Fibroblast of lung (primary cell): ENCODE results near the gene PTPN22. TPM values are rescaled to one million over a fixed set of nuclear protein-coding genes. Genes with fewer than 3 reads are reported as not detected.

Experiments used
- DNase-seq, 2 donors: peaks; one replicate each; pipeline versions ENCODE4 v3.0.0 to v3.0.0-alpha.2; 2010; ENCODE audit warnings: low read depth in 2 of 2
- H2AFZ ChIP-seq: 2 replicates; pipeline ENCODE4 v1.5.1; 2012; ENCODE audit warnings: low read length, control low read depth, inconsistent platforms
- H3K27ac ChIP-seq: 2 replicates; pipeline ENCODE4 v1.5.1; 2011; ENCODE audit warnings: low read length, control low read depth; ENCODE audit not compliant: insufficient read depth
- H3K27me3 ChIP-seq: 2 replicates; pipeline ENCODE4 v1.5.1; 2011; ENCODE audit warnings: mild to moderate bottlenecking, low read length; ENCODE audit not compliant: control insufficient read depth, insufficient read depth
- H3K36me3 ChIP-seq: 2 replicates; pipeline ENCODE4 v1.5.1; 2011; ENCODE audit warnings: low read length; ENCODE audit not compliant: control insufficient read depth, insufficient read depth
- H3K4me1 ChIP-seq: 2 replicates; pipeline ENCODE4 v1.5.1; 2011; ENCODE audit warnings: low read length; ENCODE audit not compliant: control insufficient read depth, insufficient read depth; ENCODE audit errors: extremely low read depth
- H3K4me2 ChIP-seq: 2 replicates; pipeline ENCODE4 v1.5.1; 2011; ENCODE audit warnings: low read length, control low read depth; ENCODE audit not compliant: insufficient read depth; ENCODE audit errors: extremely low read depth
- H3K4me3 ChIP-seq, 4 experiments: fragments of 200-600 bp in 1 of 4; sonication (generic) in 1 of 4; replicated peaks in 1 of 4; 2 replicates each; pipeline ENCODE4 v1.5.1; 2011 to 2016; ENCODE audit warnings: low read length in 4 of 4, low read depth in 3 of 4, mild to moderate bottlenecking in 3 of 4, control low read depth in 2 of 4, inconsistent platforms in 1 of 4, mixed read lengths in 1 of 4; ENCODE audit not compliant: insufficient read depth in 1 of 4; ENCODE audit errors: control extremely low read depth in 1 of 4
- H3K79me2 ChIP-seq: 2 replicates; pipeline ENCODE4 v1.5.1; 2012; ENCODE audit warnings: mild to moderate bottlenecking, low read length, inconsistent platforms; ENCODE audit not compliant: control insufficient read depth, insufficient read depth
- H3K9ac ChIP-seq: 2 replicates; pipeline ENCODE4 v1.5.1; 2011; ENCODE audit warnings: mild to moderate bottlenecking, low read length, control low read depth; ENCODE audit not compliant: insufficient read depth
- H3K9me3 ChIP-seq: 2 replicates; pipeline ENCODE4 v1.5.1; 2012; ENCODE audit warnings: low read depth, low read length; ENCODE audit not compliant: control insufficient read depth, insufficient read depth
- H4K20me1 ChIP-seq: 2 replicates; pipeline ENCODE4 v1.5.1; 2011; ENCODE audit warnings: low read length; ENCODE audit not compliant: control insufficient read depth, insufficient read depth; ENCODE audit errors: extremely low read depth
- EZH2 ChIP-seq: IDR thresholded peaks from 2 replicates; pipeline ENCODE4 v1.5.1; 2012; ENCODE audit warnings: low read length, control low read depth, mild to moderate bottlenecking; ENCODE audit errors: missing control alignments
- polyA plus RNA-seq, 2 donors: library from polyadenylated mRNA; depleted of rRNA in 1 of 2; stranded (reverse) in 1 of 2; unstranded in 1 of 2; fragments of >200 nt; gene quantifications; 2 replicates each; pipeline ENCODE4 v1.2.1, GENCODE V29; 2011 to 2012; ENCODE audit warnings: missing spikeins in 1 of 2
- total RNA-seq: library from RNA; depleted of rRNA; stranded (reverse); fragments of >200 nt; gene quantifications from 2 replicates; pipeline ENCODE4 v1.2.1, GENCODE V29; 2014
- TF ChIP-seq, protein P1 (sequence below), 2 donors: IDR thresholded peaks in 1 of 2; conservative IDR thresholded peaks in 1 of 2; 1 replicate in 1 of 2; 2 replicates in 1 of 2; pipeline ENCODE4 v1.5.1; 2011 to 2012; ENCODE audit warnings: low read length in 2 of 2, control low read depth in 1 of 2, inconsistent platforms in 1 of 2, low read depth in 1 of 2, mild to moderate bottlenecking in 1 of 2

The PTPN22 gene
- total and polyA plus RNA-seq, 2 donors (not counting 1 experiment from before 2014, with no cell fraction given): 0.10 to 0.33 TPM

- Histone ChIP-seq H3K36me3 (peaks cover 6% of the 10 kb centered on the region), H3K9ac (no peak overlapping the region), H3K4me2 (no peak overlapping the region), H4K20me1 (no peaks in the 10 kb centered on the region), H3K79me2 (peaks cover 13% of the 10 kb centered on the region), H3K27me3 (no peaks in the 10 kb centered on the region), H3K4me1 (no peaks in the 10 kb centered on the region), H3K4me3 (no peak overlapping the region), H3K27ac (no peak overlapping the region), H2AFZ (no peak overlapping the region), H3K9me3 (no peaks in the 10 kb centered on the region)
- peak in 1 of 2 donors; percentile 24 for DNase-seq
- TF ChIP-seq, protein P1, sequence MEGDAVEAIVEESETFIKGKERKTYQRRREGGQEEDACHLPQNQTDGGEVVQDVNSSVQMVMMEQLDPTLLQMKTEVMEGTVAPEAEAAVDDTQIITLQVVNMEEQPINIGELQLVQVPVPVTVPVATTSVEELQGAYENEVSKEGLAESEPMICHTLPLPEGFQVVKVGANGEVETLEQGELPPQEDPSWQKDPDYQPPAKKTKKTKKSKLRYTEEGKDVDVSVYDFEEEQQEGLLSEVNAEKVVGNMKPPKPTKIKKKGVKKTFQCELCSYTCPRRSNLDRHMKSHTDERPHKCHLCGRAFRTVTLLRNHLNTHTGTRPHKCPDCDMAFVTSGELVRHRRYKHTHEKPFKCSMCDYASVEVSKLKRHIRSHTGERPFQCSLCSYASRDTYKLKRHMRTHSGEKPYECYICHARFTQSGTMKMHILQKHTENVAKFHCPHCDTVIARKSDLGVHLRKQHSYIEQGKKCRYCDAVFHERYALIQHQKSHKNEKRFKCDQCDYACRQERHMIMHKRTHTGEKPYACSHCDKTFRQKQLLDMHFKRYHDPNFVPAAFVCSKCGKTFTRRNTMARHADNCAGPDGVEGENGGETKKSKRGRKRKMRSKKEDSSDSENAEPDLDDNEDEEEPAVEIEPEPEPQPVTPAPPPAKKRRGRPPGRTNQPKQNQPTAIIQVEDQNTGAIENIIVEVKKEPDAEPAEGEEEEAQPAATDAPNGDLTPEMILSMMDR (conservative IDR thresholded peaks at IDR 0.05 in 1 of 2, IDR thresholded peaks at IDR 0.05 in 1 of 2; ENCODE audit: low read depth in 1 of 2, low read length in 2 of 2): no peak
- TF ChIP-seq EZH2: no peak
These were observed 27.6 kb upstream of the PTPN22 start for GRCh38 chr1:113899111-113899510.

DNA sequence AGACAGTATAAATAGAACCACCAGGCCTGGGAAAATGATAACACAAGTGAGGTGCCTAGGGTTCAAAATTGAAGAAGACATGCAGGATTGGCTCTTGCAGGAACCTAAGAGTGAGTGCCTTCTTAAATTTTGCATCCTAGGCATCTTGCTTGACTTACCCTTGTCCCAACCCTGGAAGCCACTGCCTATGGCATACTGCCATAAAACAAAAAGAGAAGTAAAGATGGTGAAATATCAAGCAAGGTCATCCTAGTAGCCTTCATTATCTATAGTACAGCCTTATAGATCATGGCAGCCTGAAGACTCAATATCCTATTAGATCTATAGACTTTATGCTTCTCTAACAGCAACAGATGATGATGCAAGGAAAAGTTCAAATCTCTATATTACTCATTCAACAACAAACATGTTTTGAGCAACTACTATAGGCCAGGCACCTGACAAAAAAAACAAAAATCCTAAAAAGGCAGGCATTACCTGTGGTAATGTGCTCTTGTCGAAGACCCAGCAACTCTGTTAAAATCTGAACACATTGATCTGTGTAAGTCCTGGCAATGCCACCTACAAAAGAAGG, 26.8 kb upstream of the PTPN22 start:
- Histone ChIP-seq H3K9me3 (no peaks in the 10 kb centered on the region), H3K27me3 (no peaks in the 10 kb centered on the region), H3K4me2 (no peak overlapping the region), H3K9ac (no peak overlapping the region), H4K20me1 (no peaks in the 10 kb centered on the region), H3K79me2 (peaks cover 5% of the 10 kb centered on the region), H3K27ac (no peak overlapping the region), H3K4me1 (no peaks in the 10 kb centered on the region), H3K36me3 (peaks cover 6% of the 10 kb centered on the region), H3K4me3 (no peak overlapping the region), H2AFZ (no peak overlapping the region)
- no peak for DNase-seq
- TF ChIP-seq, protein P1 (conservative IDR thresholded peaks at IDR 0.05 in 1 of 2, IDR thresholded peaks at IDR 0.05 in 1 of 2; ENCODE audit: low read depth in 1 of 2, low read length in 2 of 2): no peak
- no peak for TF ChIP-seq EZH2

DNA sequence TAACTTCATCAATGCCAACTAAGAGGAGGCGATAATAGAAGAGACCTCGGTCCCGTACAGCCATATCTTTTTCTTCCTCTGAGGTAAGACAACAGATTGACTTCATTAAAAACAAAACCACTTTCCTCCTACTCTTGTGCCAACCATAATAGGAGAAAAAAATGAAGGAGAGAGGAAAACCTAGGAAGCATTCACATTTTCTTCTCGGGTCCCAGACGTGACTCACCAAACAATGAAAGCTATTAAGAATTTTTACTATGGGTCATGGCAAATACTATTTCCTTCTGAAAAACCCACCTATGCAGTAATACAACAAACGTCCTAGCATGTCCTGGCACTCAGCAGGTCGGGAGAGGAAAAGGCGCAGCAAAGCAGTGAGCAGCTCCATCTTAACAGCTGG, 24.4 kb upstream of the PTPN22 start:
- DNase-seq: peak in 1 of 2 donors; percentile 79
- H3K9ac ChIP-seq: no peak overlapping the region

More for the DNA sequence above, 24.4 kb upstream of the PTPN22 start:
- Histone ChIP-seq H3K79me2 (no peaks in the 10 kb centered on the region), H3K27ac (no peak overlapping the region), H3K4me1 (no peaks in the 10 kb centered on the region), H3K4me3 (no peak overlapping the region), H4K20me1 (no peaks in the 10 kb centered on the region), H3K4me2 (no peak overlapping the region), H3K9me3 (no peaks in the 10 kb centered on the region), H3K36me3 (peaks cover 5% of the 10 kb centered on the region), H2AFZ (no peak overlapping the region), H3K27me3 (no peaks in the 10 kb centered on the region)
- TF ChIP-seq, protein P1 (conservative IDR thresholded peaks at IDR 0.05 in 1 of 2, IDR thresholded peaks at IDR 0.05 in 1 of 2; ENCODE audit: low read depth in 1 of 2, low read length in 2 of 2): no peak
- TF ChIP-seq EZH2: no peak
